Sigmoid colon (tissue), 7 donors: ENCODE data around the gene GALNT7. TPM values are rescaled to one million over a fixed set of nuclear protein-coding genes. Genes with fewer than 3 reads are reported as not detected.

Source experiments
- DNase-seq: peaks from one replicate; pipeline ENCODE4 v3.0.0-alpha.2; 2019
- H3K27ac ChIP-seq, 4 donors: fragments of 200-600 bp; sonication (generic); one replicate each; pipeline ENCODE4 v1.5.1; 2016 to 2019; ENCODE audit warnings: mild to moderate bottlenecking in 1 of 4
- H3K27me3 ChIP-seq, 3 donors: fragments of 200-600 bp; sonication (generic); one replicate each; pipeline ENCODE4 v1.5.1; 2019; ENCODE audit warnings: mild to moderate bottlenecking in 1 of 3
- H3K36me3 ChIP-seq, 4 donors: fragments of 200-600 bp; sonication (generic); one replicate each; pipeline ENCODE4 v1.5.1; 2016 to 2019
- H3K4me1 ChIP-seq, 4 donors: fragments of 200-600 bp; sonication (generic); one replicate each; pipeline ENCODE4 v1.5.1; 2017 to 2019
- H3K4me3 ChIP-seq, 4 donors: fragments of 200-600 bp; sonication (generic); one replicate each; pipeline ENCODE4 v1.5.1; 2017 to 2019; ENCODE audit warnings: mild to moderate bottlenecking in 2 of 4, moderate library complexity in 1 of 4
- H3K9me3 ChIP-seq, 4 donors: fragments of 200-600 bp in 3 of 4; sonication (generic) in 3 of 4; one replicate each; pipeline versions ENCODE4 v1.5.1 to v1.6.1; 2013 to 2019
- CTCF ChIP-seq, 4 experiments: fragments of 450-650 bp in 3 of 4; fragments of 200-600 bp in 1 of 4; IDR thresholded peaks; one replicate each; pipeline ENCODE4 v1.5.1; 2016 to 2019; ENCODE audit warnings: antibody characterized with exemption in 4 of 4, mild to moderate bottlenecking in 3 of 4, moderate library complexity in 2 of 4
- EP300 ChIP-seq, 4 donors: sonication (generic); formaldehyde crosslinking; IDR thresholded peaks; one replicate each; pipeline ENCODE4 v1.6.1; 2017; ENCODE audit warnings: antibody characterized with exemption in 4 of 4
- POLR2A ChIP-seq, 2 donors: fragments of 450-650 bp; IDR thresholded peaks; one replicate each; pipeline ENCODE4 v1.6.1; 2016; ENCODE audit warnings: antibody characterized with exemption in 2 of 2, mild to moderate bottlenecking in 2 of 2, moderate library complexity in 2 of 2
- POLR2AphosphoS5 ChIP-seq, 4 donors: sonication (generic); formaldehyde crosslinking; IDR thresholded peaks; one replicate each; pipeline ENCODE4 v1.6.1; 2017; ENCODE audit warnings: antibody characterized with exemption in 4 of 4
- WGBS, 2 donors: extraction: QIAGEN DNeasy Blood & Tissue Kit; methylation state at CpG; one replicate each; pipeline ENCODE4 v1.1.7; 2013; 5-methylcytosine and 5-hydroxymethylcytosine counted together
- intact Hi-C: fragments of 100-400 bp; cut with DNase I; formaldehyde crosslinking; loops from one replicate; pipeline ENCODE4 v1.15.1; 2023
- polyA plus RNA-seq, 3 donors: library from polyadenylated mRNA; stranded (reverse); fragments of 200-250 nt; gene quantifications; one replicate each; pipeline ENCODE4 v1.2.3, GENCODE V29; 2013
- total RNA-seq, 4 donors: library from RNA; depleted of rRNA; stranded (reverse); fragments of >200 nt; gene quantifications; one replicate each; pipeline ENCODE4 v1.1.0, GENCODE V29; 2016
- donor health status: healthy with polysubstance abuse.
- donor health status: Bipolar disorder and iron deficiency.
- donor health status: healthy.

Gene GALNT7
- total and polyA plus RNA-seq, 7 donors = 13.2 to 22.7 (median 16.8) TPM

- Histone ChIP-seq H3K4me3 (peak overlapping the region; percentile 82 to 90 (median 84)), H3K9me3 (no peaks in the 10 kb centered on the region), H3K27me3 (no peaks in the 10 kb centered on the region), H3K27ac (peak overlapping the region; percentile 91 to 95 (median 92)), H3K36me3 (no peaks in the 10 kb centered on the region), H3K4me1 (peaks cover 0 to 28% (median 15%) of the 10 kb centered on the region in 4 donors)
- DNase-seq = peak; percentile 80
- WGBS, 2 donors = 0 to 1% methylated on average over 92 of the region's 92 CpGs
- intact Hi-C loops = loop anchor here (2.0 to 5.0 kb wide), 3 partner anchors 63 to 145 kb away; no protein-coding TSS in a partner anchor
- TF ChIP-seq POLR2AphosphoS5 (IDR thresholded peaks at IDR 0.05) (peak in 3 of 4 donors; percentile 9 to 67 (median 51)), POLR2A (IDR thresholded peaks at IDR 0.05) (no peak)
Measured at GRCh38 chr4:173169428-173170181, 994 bp downstream of the GALNT7 start.

- Histone ChIP-seq H3K27me3 (no peaks in the 10 kb centered on the region), H3K36me3 (no peaks in the 10 kb centered on the region), H3K27ac (peak overlapping the region; percentile 91 to 95 (median 92)), H3K9me3 (no peaks in the 10 kb centered on the region), H3K4me3 (peak overlapping the region; percentile 82 to 90 (median 84)), H3K4me1 (peaks cover 0 to 28% (median 15%) of the 10 kb centered on the region in 4 donors)
- DNase-seq = no peak
- intact Hi-C loops = loop anchor here (5.0 kb wide), 2 partner anchors 62 to 87 kb away; no protein-coding TSS in a partner anchor
- TF ChIP-seq EP300 (IDR thresholded peaks at IDR 0.05) (no peak), POLR2A (IDR thresholded peaks at IDR 0.05) (no peak), CTCF (IDR thresholded peaks at IDR 0.05) (no peak), POLR2AphosphoS5 (IDR thresholded peaks at IDR 0.05) (no peak)
- 2 to 6% methylated on average over 13 of the region's 13 CpGs for whole genome bisulfite sequencing, 2 donors
Measured at GRCh38 chr4:173170182-173170778, 1.7 kb downstream of the GALNT7 start.

GRCh38 chr4:173171098-173171497 is 2.5 kb downstream of the GALNT7 start:
- whole genome bisulfite sequencing, 2 donors = 18 to 29% methylated on average over 2 of the region's 2 CpGs
- no peaks in the 10 kb centered on the region for H3K27me3 ChIP-seq
- TF ChIP-seq EP300 (IDR thresholded peaks at IDR 0.05) = no peak
- no peak for TF ChIP-seq CTCF (IDR thresholded peaks at IDR 0.05)
- TF ChIP-seq POLR2A (IDR thresholded peaks at IDR 0.05) = no peak
- TF ChIP-seq POLR2AphosphoS5 (IDR thresholded peaks at IDR 0.05) = no peak
- no peak for DNase-seq
- H3K9me3 ChIP-seq = no peaks in the 10 kb centered on the region
- intact Hi-C loops = loop anchor here (5.0 kb wide), 2 partner anchors 61 to 86 kb away; no protein-coding TSS in a partner anchor
- no peak overlapping the region for H3K27ac ChIP-seq
- no peak overlapping the region for H3K4me3 ChIP-seq
- no peaks in the 10 kb centered on the region for H3K36me3 ChIP-seq
- peaks cover 0 to 28% (median 15%) of the 10 kb centered on the region in 4 donors for H3K4me1 ChIP-seq

GRCh38 chr4:173171987-173172386 is 3.4 kb downstream of the GALNT7 start:
- WGBS, 2 donors = 66 to 82% methylated on average over 8 of the region's 8 CpGs
- Histone ChIP-seq H3K27ac (no peak overlapping the region), H3K27me3 (no peaks in the 10 kb centered on the region), H3K9me3 (no peaks in the 10 kb centered on the region), H3K36me3 (no peaks in the 10 kb centered on the region), H3K4me3 (no peak overlapping the region), H3K4me1 (peaks cover 0 to 28% (median 15%) of the 10 kb centered on the region in 4 donors)
- DNase-seq = no peak
- intact Hi-C loops = loop anchor here (5.0 kb wide), 2 partner anchors 60 to 85 kb away; no protein-coding TSS in a partner anchor
- TF ChIP-seq CTCF (IDR thresholded peaks at IDR 0.05) (no peak), EP300 (IDR thresholded peaks at IDR 0.05) (no peak), POLR2A (IDR thresholded peaks at IDR 0.05) (no peak), POLR2AphosphoS5 (IDR thresholded peaks at IDR 0.05) (no peak)

- Histone ChIP-seq H3K27me3 (no peaks in the 10 kb centered on the region), H3K9me3 (no peaks in the 10 kb centered on the region), H3K4me3 (no peak overlapping the region), H3K4me1 (peaks cover 0 to 26% (median 13%) of the 10 kb centered on the region in 4 donors), H3K36me3 (no peaks in the 10 kb centered on the region), H3K27ac (no peak overlapping the region)
- TF ChIP-seq EP300 (IDR thresholded peaks at IDR 0.05) (no peak), POLR2AphosphoS5 (IDR thresholded peaks at IDR 0.05) (no peak), CTCF (IDR thresholded peaks at IDR 0.05) (no peak), POLR2A (IDR thresholded peaks at IDR 0.05) (no peak)
- WGBS, 2 donors = 98 to 99% methylated on average over 2 of the region's 2 CpGs
- DNase-seq = no peak
- intact Hi-C loops = loop anchor here (5.0 kb wide), 2 partner anchors 58 to 83 kb away; no protein-coding TSS in a partner anchor
Measured at GRCh38 chr4:173174184-173174583, 5.6 kb downstream of the GALNT7 start.
